Breast epithelium (tissue), 3 donors: ENCODE data around the gene OR1F1.

Source experiments
- CTCF ChIP-seq, 3 donors: fragments of 450-650 bp; IDR thresholded peaks; one replicate each; pipeline ENCODE4 v1.5.1; 2016 to 2017; ENCODE audit warnings: antibody characterized with exemption in 3 of 3, mild to moderate bottlenecking in 3 of 3, moderate library complexity in 3 of 3
- POLR2A ChIP-seq: fragments of 450-650 bp; IDR thresholded peaks from one replicate; pipeline ENCODE4 v1.6.1; 2016; ENCODE audit warnings: antibody characterized with exemption, mild to moderate bottlenecking, moderate library complexity
- POLR2AphosphoS5 ChIP-seq, 3 donors: sonication (generic); formaldehyde crosslinking; IDR thresholded peaks; one replicate each; pipeline ENCODE4 v1.6.1; 2017; ENCODE audit warnings: antibody characterized with exemption in 3 of 3

GRCh38 chr16:3242709-3243108 is 54.7 kb downstream of the OR1F1 start:
- no peak for TF ChIP-seq CTCF (IDR thresholded peaks at IDR 0.05)
- TF ChIP-seq POLR2AphosphoS5 (IDR thresholded peaks at IDR 0.05), result no peak
- TF ChIP-seq POLR2A, result no peak
